Suprapubic skin (tissue), 4 donors: ENCODE results near the gene COX6A1.

Experiments
- EP300 ChIP-seq: sonication (generic); formaldehyde crosslinking; IDR thresholded peaks from one replicate; pipeline ENCODE4 v1.6.1; 2017; ENCODE audit warnings: antibody characterized with exemption
- POLR2A ChIP-seq, 2 donors: fragments of 450-650 bp; IDR thresholded peaks; one replicate each; pipeline ENCODE4 v1.6.1; 2017; ENCODE audit warnings: antibody characterized with exemption in 2 of 2, mild to moderate bottlenecking in 2 of 2, moderate library complexity in 2 of 2
- POLR2AphosphoS5 ChIP-seq, 3 donors: sonication (generic); formaldehyde crosslinking; IDR thresholded peaks; one replicate each; pipeline ENCODE4 v1.6.1; 2017; ENCODE audit warnings: antibody characterized with exemption in 3 of 3
- TF ChIP-seq, protein P1 (sequence below), 2 donors: fragments of 200-600 bp in 1 of 2; fragments of 450-650 bp in 1 of 2; sonication (generic) in 1 of 2; IDR thresholded peaks; one replicate each; pipeline ENCODE4 v1.5.1; 2016 to 2019; ENCODE audit warnings: antibody characterized with exemption in 2 of 2, mild to moderate bottlenecking in 1 of 2, moderate library complexity in 1 of 2

DNA sequence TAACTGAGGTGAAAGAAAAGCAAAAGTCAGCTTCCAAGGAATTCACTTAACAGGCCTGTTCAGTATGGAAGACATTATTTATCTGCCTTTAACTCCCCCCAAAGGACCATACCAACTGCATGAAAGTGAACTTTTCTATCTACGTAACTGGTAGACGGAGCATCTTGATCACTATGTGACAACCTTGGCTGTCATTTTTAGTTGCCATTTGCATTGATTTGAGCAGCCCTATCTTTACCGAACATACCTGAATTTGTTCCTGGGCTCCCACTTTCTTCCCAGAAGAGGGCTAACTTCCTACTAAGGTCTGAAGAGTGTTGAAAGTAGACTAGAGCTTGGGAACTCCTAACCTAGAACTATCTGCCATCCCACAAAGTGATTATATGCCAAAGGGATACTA is 22.2 kb downstream of the COX6A1 start:
- TF ChIP-seq, protein P1, sequence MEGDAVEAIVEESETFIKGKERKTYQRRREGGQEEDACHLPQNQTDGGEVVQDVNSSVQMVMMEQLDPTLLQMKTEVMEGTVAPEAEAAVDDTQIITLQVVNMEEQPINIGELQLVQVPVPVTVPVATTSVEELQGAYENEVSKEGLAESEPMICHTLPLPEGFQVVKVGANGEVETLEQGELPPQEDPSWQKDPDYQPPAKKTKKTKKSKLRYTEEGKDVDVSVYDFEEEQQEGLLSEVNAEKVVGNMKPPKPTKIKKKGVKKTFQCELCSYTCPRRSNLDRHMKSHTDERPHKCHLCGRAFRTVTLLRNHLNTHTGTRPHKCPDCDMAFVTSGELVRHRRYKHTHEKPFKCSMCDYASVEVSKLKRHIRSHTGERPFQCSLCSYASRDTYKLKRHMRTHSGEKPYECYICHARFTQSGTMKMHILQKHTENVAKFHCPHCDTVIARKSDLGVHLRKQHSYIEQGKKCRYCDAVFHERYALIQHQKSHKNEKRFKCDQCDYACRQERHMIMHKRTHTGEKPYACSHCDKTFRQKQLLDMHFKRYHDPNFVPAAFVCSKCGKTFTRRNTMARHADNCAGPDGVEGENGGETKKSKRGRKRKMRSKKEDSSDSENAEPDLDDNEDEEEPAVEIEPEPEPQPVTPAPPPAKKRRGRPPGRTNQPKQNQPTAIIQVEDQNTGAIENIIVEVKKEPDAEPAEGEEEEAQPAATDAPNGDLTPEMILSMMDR (IDR thresholded peaks at IDR 0.05), result no peak
- TF ChIP-seq POLR2A (IDR thresholded peaks at IDR 0.05), result no peak
- TF ChIP-seq POLR2AphosphoS5 (IDR thresholded peaks at IDR 0.05), result no peak
- TF ChIP-seq EP300, result no peak
